Left ventricle myocardium inferior (tissue), 1 donor: Measurements from ENCODE around the gene CALHM5. TPM values are rescaled to one million over a fixed set of nuclear protein-coding genes. Genes with fewer than 3 reads are reported as not detected.

ENCODE experiments used
- DNase-seq: peaks from one replicate; pipeline ENCODE4 v3.0.0-alpha.2; 2020
- H3K27ac ChIP-seq: fragments of 200-600 bp; replicated peaks from 2 replicates; pipeline ENCODE4 v1.8.0; 2021
- H3K27me3 ChIP-seq: fragments of 200-600 bp; 2 replicates; pipeline ENCODE4 v1.8.0; 2021; ENCODE audit warnings: low read depth
- H3K36me3 ChIP-seq: fragments of 200-600 bp; 2 replicates; pipeline ENCODE4 v1.8.0; 2021
- H3K4me1 ChIP-seq: fragments of 200-600 bp; 2 replicates; pipeline ENCODE4 v1.8.0; 2021
- H3K4me3 ChIP-seq: fragments of 200-600 bp; 2 replicates; pipeline ENCODE4 v1.8.0; 2021; ENCODE audit warnings: mild to moderate bottlenecking, moderate library complexity
- H3K9me3 ChIP-seq: fragments of 200-600 bp; replicated peaks from 2 replicates; pipeline ENCODE4 v1.8.0; 2021
- intact Hi-C: fragments of 100-400 bp; cut with micrococcal nuclease; formaldehyde crosslinking; loops from one replicate; pipeline ENCODE4 v1.11.0; 2022
- total RNA-seq: library from RNA; stranded (reverse); fragmentation: NEBNext Ultra II Directional; extraction: Animal tissue kit (Norgen Biotek cat#: 25700); gene quantifications from one replicate; pipeline ENCODE4 v1.2.1, GENCODE V29; 2021
- TF ChIP-seq, protein P1 (sequence below): fragments of 200-600 bp; IDR thresholded peaks from 2 replicates; pipeline ENCODE4 v1.8.0; 2021; ENCODE audit warnings: antibody characterized with exemption, mild to moderate bottlenecking, borderline replicate concordance
- donor health status: DM: no; HTN: yes; CAD: no; lungs with severe emphysema.

The CALHM5 gene
- total RNA-seq, 1 donor from 2014 or later: 2.1 TPM

DNA sequence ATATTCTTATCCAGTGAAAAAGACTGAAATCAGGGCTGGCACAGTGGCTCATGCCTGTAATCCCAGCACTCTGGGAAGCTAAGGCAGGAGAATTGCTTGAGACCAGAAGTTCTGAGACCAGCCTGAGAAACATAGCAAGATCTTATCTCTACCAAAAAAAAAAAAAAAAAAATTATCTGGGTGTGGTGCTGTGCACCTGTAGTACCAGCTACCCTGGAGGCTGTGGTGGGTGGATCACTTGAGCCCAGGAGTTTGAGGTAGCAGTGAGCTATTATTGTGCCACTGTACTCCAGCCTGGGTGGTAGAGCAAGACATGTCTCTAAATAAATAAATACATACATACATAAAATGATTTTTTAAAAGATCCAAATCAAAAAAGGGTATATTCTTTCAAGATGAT lies 43.9 kb upstream of the CALHM5 start:
- no peak for DNase-seq
- H3K27ac ChIP-seq: no peak overlapping the region
- no peaks in the 10 kb centered on the region for H3K9me3 ChIP-seq
- H3K4me3 ChIP-seq: no peak overlapping the region
- no peaks in the 10 kb centered on the region for H3K27me3 ChIP-seq
- TF ChIP-seq, protein P1, sequence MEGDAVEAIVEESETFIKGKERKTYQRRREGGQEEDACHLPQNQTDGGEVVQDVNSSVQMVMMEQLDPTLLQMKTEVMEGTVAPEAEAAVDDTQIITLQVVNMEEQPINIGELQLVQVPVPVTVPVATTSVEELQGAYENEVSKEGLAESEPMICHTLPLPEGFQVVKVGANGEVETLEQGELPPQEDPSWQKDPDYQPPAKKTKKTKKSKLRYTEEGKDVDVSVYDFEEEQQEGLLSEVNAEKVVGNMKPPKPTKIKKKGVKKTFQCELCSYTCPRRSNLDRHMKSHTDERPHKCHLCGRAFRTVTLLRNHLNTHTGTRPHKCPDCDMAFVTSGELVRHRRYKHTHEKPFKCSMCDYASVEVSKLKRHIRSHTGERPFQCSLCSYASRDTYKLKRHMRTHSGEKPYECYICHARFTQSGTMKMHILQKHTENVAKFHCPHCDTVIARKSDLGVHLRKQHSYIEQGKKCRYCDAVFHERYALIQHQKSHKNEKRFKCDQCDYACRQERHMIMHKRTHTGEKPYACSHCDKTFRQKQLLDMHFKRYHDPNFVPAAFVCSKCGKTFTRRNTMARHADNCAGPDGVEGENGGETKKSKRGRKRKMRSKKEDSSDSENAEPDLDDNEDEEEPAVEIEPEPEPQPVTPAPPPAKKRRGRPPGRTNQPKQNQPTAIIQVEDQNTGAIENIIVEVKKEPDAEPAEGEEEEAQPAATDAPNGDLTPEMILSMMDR: no peak
- H3K36me3 ChIP-seq: no peaks in the 10 kb centered on the region
- intact Hi-C loops: no loop called here
- H3K4me1 ChIP-seq: peaks cover 9% of the 10 kb centered on the region

DNA sequence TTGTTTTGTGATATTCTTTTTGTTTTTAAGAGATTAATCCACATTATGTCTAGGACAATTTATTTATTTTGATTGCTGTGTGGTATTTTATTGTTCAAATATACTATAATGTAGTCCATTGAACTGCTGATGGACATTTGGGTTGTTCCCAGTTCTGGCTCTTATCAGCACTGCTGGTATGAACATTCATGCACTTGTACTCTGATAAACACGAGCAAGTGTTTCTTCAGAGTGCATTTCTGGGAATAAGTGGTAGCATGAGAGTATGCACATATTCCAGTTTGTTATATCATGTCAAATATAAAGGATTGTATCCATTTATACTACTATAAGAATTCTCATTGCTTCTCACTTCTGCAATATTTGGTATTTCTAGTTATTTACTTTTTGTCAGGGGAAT lies 43.1 kb upstream of the CALHM5 start:
- intact Hi-C loops: no loop called here
- Histone ChIP-seq H3K9me3 (no peaks in the 10 kb centered on the region), H3K4me1 (peaks cover 8% of the 10 kb centered on the region), H3K36me3 (no peaks in the 10 kb centered on the region), H3K4me3 (no peak overlapping the region), H3K27me3 (no peaks in the 10 kb centered on the region), H3K27ac (no peak overlapping the region)
- TF ChIP-seq, protein P1: no peak
- no peak for DNase-seq

DNA sequence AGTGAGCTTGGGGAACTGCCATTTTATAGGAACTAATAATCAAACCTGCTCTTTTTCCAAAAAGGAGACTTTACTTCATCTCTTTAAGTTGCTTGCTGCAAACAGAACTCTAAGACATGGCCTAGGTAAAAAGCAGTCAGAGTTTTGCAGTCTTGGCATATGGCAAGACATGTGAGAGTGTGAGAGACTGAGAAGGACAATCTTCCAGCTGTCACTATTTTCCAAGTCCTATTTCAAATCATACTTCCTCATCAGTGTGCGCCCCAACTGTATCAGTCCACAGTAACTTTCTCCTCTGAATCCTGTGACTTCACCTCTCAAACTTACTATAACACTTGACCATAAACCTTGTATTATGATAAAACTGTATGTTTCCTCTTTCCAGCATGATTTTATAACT lies 39.9 kb upstream of the CALHM5 start:
- Histone ChIP-seq H3K36me3 (no peaks in the 10 kb centered on the region), H3K4me1 (peaks cover 6% of the 10 kb centered on the region), H3K27me3 (no peaks in the 10 kb centered on the region), H3K27ac (no peak overlapping the region), H3K4me3 (no peak overlapping the region), H3K9me3 (no peaks in the 10 kb centered on the region)
- intact Hi-C loops: no loop called here
- no peak for DNase-seq
- TF ChIP-seq, protein P1: no peak

DNA sequence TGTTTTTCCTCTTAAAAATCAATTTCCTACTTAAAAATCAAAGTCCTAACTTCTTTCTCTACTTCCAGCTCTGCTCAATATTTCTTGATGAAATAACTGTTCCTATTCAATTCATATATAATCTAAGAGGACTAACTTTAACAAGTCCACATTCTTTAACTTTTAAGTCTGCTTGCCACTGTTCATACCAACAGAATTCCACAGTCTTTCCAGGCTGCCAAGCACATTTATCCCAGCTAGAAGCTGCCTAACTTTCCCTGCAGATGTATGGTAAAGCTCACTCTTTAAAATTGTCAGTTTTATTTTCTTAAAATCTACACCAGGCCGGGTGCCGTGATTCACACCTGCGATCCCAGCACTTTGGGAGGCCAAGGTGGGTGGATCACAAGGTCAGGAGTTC lies 38.7 kb upstream of the CALHM5 start:
- intact Hi-C loops: no loop called here
- TF ChIP-seq, protein P1: no peak
- Histone ChIP-seq H3K9me3 (no peaks in the 10 kb centered on the region), H3K27ac (no peak overlapping the region), H3K4me3 (no peak overlapping the region), H3K27me3 (no peaks in the 10 kb centered on the region), H3K36me3 (no peaks in the 10 kb centered on the region), H3K4me1 (peaks cover 3% of the 10 kb centered on the region)
- DNase-seq: no peak

DNA sequence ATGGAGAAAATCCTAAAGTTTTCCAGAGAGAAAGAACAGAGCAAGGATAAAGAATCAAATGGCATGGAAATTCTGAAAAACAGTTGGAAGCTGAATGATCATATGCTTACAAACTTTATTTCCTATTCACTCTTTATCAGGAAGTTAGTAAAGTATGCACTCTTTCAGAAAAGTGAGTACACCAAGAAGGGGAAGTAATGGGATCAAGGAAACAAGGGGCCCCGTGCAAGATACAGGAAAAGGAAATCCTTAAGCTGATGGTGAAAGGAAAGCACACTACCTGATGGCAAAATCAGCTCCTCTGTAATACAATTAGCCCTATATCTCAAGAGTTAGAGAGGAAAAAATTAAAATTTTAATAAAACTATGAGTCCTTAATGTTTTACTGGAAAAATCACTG lies 36.3 kb upstream of the CALHM5 start:
- Histone ChIP-seq H3K27me3 (no peaks in the 10 kb centered on the region), H3K4me1 (no peaks in the 10 kb centered on the region), H3K4me3 (no peak overlapping the region), H3K36me3 (no peaks in the 10 kb centered on the region), H3K9me3 (no peaks in the 10 kb centered on the region), H3K27ac (no peak overlapping the region)
- DNase-seq: no peak
- TF ChIP-seq, protein P1: no peak
- intact Hi-C loops: no loop called here
